Tibial artery (tissue), 4 donors: ENCODE data around the gene H1-8.

Source experiments
- DNase-seq, 2 donors: peaks; one replicate each; pipeline ENCODE4 v3.0.0-alpha.2; 2019
- H3K27ac ChIP-seq, 2 donors: fragments of 200-600 bp; sonication (generic) in 1 of 2; 1 replicate in 1 of 2; 2 replicates in 1 of 2; pipeline ENCODE4 v1.5.1; 2018 to 2019; ENCODE audit warnings: mild to moderate bottlenecking in 1 of 2
- H3K27me3 ChIP-seq, 2 donors: fragments of 200-600 bp; sonication (generic) in 1 of 2; one replicate each; pipeline versions ENCODE4 v1.5.1 to v1.6.0; 2016 to 2019
- H3K36me3 ChIP-seq, 3 donors: fragments of 200-600 bp; sonication (generic) in 2 of 3; one replicate each; pipeline ENCODE4 v1.5.1; 2016 to 2019; ENCODE audit warnings: mild to moderate bottlenecking in 2 of 3
- H3K4me1 ChIP-seq, 4 donors: fragments of 200-600 bp; sonication (generic) in 2 of 4; 1 replicate in 3 of 4; 2 replicates in 1 of 4; pipeline ENCODE4 v1.5.1; 2016 to 2019
- H3K4me3 ChIP-seq, 2 donors: fragments of 200-600 bp; sonication (generic) in 1 of 2; 1 replicate in 1 of 2; 2 replicates in 1 of 2; pipeline ENCODE4 v1.5.1; 2018 to 2019; ENCODE audit warnings: mild to moderate bottlenecking in 2 of 2
- H3K9me3 ChIP-seq, 3 donors: fragments of 200-600 bp; sonication (generic) in 1 of 3; one replicate each; pipeline ENCODE4 v1.5.1; 2016 to 2019
- CTCF ChIP-seq, 2 experiments: fragments of 200-600 bp in 1 of 2; fragments of 450-650 bp in 1 of 2; IDR thresholded peaks; one replicate each; pipeline ENCODE4 v1.5.1; 2017 to 2019; ENCODE audit warnings: antibody characterized with exemption in 2 of 2, mild to moderate bottlenecking in 1 of 2, moderate library complexity in 1 of 2
- intact Hi-C: fragments of 100-400 bp; cut with DNase I; formaldehyde crosslinking; loops from one replicate; pipeline ENCODE4 v1.15.0; 2023; ENCODE audit warnings: low total_unique reads

The H1-8 gene

GRCh38 chr3:129599073-129599472 is 56.1 kb downstream of the H1-8 start:
- Histone ChIP-seq H3K4me1 (peaks cover 12 to 99% (median 95%) of the 10 kb centered on the region in 4 donors), H3K9me3 (no peaks in the 10 kb centered on the region), H3K27ac (peak overlapping the region; percentile 88 to 90), H3K36me3 (no peaks in the 10 kb centered on the region), H3K4me3 (peak overlapping the region in 1 of 2 donors; percentile 2), H3K27me3 (no peaks in the 10 kb centered on the region)
- intact Hi-C loops, result no loop called here
- no peak for DNase-seq
- TF ChIP-seq CTCF (IDR thresholded peaks at IDR 0.05), result no peak

GRCh38 chr3:129599607-129600006 is 56.6 kb downstream of the H1-8 start:
- intact Hi-C loops, result loop anchor here (5.0 kb wide), 1 partner anchor 42 kb away; no protein-coding TSS in a partner anchor
- Histone ChIP-seq H3K36me3 (no peaks in the 10 kb centered on the region), H3K9me3 (no peaks in the 10 kb centered on the region), H3K4me1 (peaks cover 15 to 99% (median 95%) of the 10 kb centered on the region in 4 donors), H3K27ac (peak overlapping the region; percentile 88 to 90), H3K27me3 (no peaks in the 10 kb centered on the region), H3K4me3 (peak overlapping the region in 1 of 2 donors; percentile 2)
- DNase-seq, result peak; percentile 77 to 83
- TF ChIP-seq CTCF (IDR thresholded peaks at IDR 0.05), result no peak

DNA sequence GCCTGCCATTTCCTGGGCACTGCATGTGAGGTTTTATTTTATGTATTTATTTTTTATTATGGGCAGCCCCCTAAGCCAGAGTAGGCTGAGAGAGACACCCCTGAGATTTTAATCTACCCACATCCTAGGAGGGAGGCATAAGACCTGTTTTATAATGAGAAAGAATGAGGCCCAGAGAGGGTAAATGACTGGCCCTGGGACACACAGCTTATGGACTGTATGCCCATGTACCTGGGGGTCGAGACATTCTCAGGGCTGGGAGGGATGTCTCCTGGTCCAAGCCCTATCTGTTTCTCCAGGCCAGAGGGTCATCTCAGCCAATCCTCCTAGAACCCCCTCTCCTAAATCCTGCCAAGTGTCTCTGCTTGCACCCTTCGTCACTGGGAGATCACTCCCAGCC is 57.4 kb downstream of the H1-8 start:
- Histone ChIP-seq H3K36me3 (no peaks in the 10 kb centered on the region), H3K4me1 (peaks cover 15 to 95% (median 93%) of the 10 kb centered on the region in 4 donors), H3K4me3 (no peak overlapping the region), H3K27ac (peak overlapping the region; percentile 88 to 90), H3K9me3 (no peaks in the 10 kb centered on the region), H3K27me3 (no peaks in the 10 kb centered on the region)
- TF ChIP-seq CTCF (IDR thresholded peaks at IDR 0.05), result no peak
- no peak for DNase-seq
- intact Hi-C loops, result loop anchor here (5.0 kb wide), 1 partner anchor 43 kb away; no protein-coding TSS in a partner anchor
